SU-DHL-6 (cell line): ENCODE measurements around the gene NCOA6.
"Not testable (repeated sequence)": the region's sequence is repeated elsewhere in the genome, so short reads cannot be mapped to it uniquely, and the experiment has no call there.

Source experiments
- H2AFZ ChIP-seq: fragments of 200-600 bp; sonication (generic); 2 replicates; pipeline ENCODE4 v1.6.1; 2014; ENCODE audit warnings: low read depth, mild to moderate bottlenecking, moderate library complexity, mixed read lengths, antibody characterized with exemption, low read length; ENCODE audit not compliant: severe bottlenecking
- H3F3A ChIP-seq: fragments of 200-600 bp; shearing (Covaris generic); 2 replicates; pipeline ENCODE4 v1.6.0; 2016; ENCODE audit warnings: antibody characterized with exemption, mild to moderate bottlenecking; ENCODE audit not compliant: insufficient read depth
- H3K27ac ChIP-seq: fragments of 200-600 bp; sonication (generic); 2 replicates; pipeline ENCODE4 v1.5.1; 2016; ENCODE audit warnings: low read depth, mild to moderate bottlenecking, low read length, moderate library complexity, mixed read lengths
- H3K27me3 ChIP-seq: fragments of 200-600 bp; sonication (generic), shearing (Covaris generic); 2 replicates; pipeline ENCODE4 v1.6.0; 2014; ENCODE audit warnings: mild to moderate bottlenecking, low read length
- H3K36me3 ChIP-seq: fragments of 200-600 bp; sonication (generic); 2 replicates; pipeline ENCODE4 v1.6.1; 2014; ENCODE audit warnings: mild to moderate bottlenecking, low read length, mixed read lengths
- H3K4me2 ChIP-seq: fragments of 300-600, 200-600 bp; shearing (Covaris generic), sonication (generic); 2 replicates; pipeline ENCODE4 v1.6.0; 2014; ENCODE audit warnings: low read length, low read depth, mild to moderate bottlenecking; ENCODE audit not compliant: poor library complexity, severe bottlenecking
- H3K4me3 ChIP-seq: fragments of 200-600 bp; sonication (generic); 2 replicates; pipeline ENCODE4 v1.5.1; 2014; ENCODE audit warnings: antibody characterized with exemption, low read length, mild to moderate bottlenecking, mixed read lengths; ENCODE audit not compliant: insufficient read depth, poor library complexity, severe bottlenecking
- H3K79me2 ChIP-seq: fragments of 200-600 bp; sonication (generic); 2 replicates; pipeline ENCODE4 v1.6.1; 2014; ENCODE audit warnings: mild to moderate bottlenecking, low read length, moderate library complexity; ENCODE audit not compliant: insufficient read depth
- H3K9ac ChIP-seq: fragments of 200-600 bp; sonication (generic); 2 replicates; pipeline ENCODE4 v1.7.0; 2014; ENCODE audit warnings: mild to moderate bottlenecking, low read length
- H3K9me2 ChIP-seq: fragments of 200-600 bp; sonication (generic); replicated peaks from 2 replicates; pipeline ENCODE4 v1.6.1; 2014; ENCODE audit warnings: low read length; ENCODE audit not compliant: insufficient read depth
- H3K9me3 ChIP-seq: fragments of 200-600 bp; sonication (generic); 2 replicates; pipeline ENCODE4 v1.6.1; 2014; ENCODE audit warnings: low read length, mixed read lengths; ENCODE audit not compliant: insufficient read depth
- H4K20me1 ChIP-seq: fragments of 200-600 bp; sonication (generic); 2 replicates; pipeline ENCODE4 v1.6.1; 2014; ENCODE audit warnings: low read depth, mild to moderate bottlenecking, antibody characterized with exemption, low read length, moderate library complexity, mixed read lengths
- EZH2phosphoT487 ChIP-seq: fragments of 200-600 bp; sonication (generic), shearing (Covaris generic); conservative IDR thresholded peaks from 2 replicates; pipeline ENCODE4 v1.6.1; 2018; ENCODE audit warnings: mild to moderate bottlenecking, antibody characterized with exemption, low read length, moderate library complexity, mixed read lengths
- TF ChIP-seq, protein P1 (sequence below): fragments of 200-600 bp; sonication (generic); IDR thresholded peaks from one replicate; pipeline ENCODE4 v1.5.1; 2017; ENCODE audit warnings: antibody characterized with exemption, mild to moderate bottlenecking, low read length, moderate library complexity; ENCODE audit not compliant: insufficient read depth, poor library complexity, severe bottlenecking

Gene NCOA6

DNA sequence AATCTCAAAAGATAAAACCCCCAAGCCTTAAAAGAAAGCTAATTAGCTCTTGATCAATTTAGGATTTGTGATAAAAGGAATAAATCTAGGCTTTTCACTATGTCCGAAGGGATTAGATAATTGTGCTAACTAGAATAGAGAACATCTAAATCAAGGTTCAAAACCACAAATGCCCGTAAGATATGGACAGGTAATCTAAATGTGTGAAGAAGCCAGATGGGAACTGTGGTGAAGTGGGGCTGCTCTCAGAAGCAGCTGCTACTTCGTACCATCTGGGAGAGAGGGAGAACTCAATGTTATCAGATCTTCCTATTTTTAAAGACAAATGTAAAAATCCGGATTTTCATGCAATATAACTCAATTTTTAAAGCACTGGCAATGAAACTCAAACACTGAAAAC, 44.2 kb downstream of the NCOA6 start:
- H3K36me3 ChIP-seq: peaks cover 3% of the 10 kb centered on the region; the same call in 1 of the 2 replicates
- H3F3A ChIP-seq: peaks cover 6% of the 10 kb centered on the region; the same call in 1 of the 2 replicates
- no peaks in the 10 kb centered on the region for H3K9me3 ChIP-seq
- no peaks in the 10 kb centered on the region for H4K20me1 ChIP-seq
- H2AFZ ChIP-seq: no peak overlapping the region
- no peaks in the 10 kb centered on the region for H3K9me2 ChIP-seq
- H3K79me2 ChIP-seq: no peaks in the 10 kb centered on the region
- no peak for TF ChIP-seq EZH2phosphoT487
- TF ChIP-seq, protein P1, sequence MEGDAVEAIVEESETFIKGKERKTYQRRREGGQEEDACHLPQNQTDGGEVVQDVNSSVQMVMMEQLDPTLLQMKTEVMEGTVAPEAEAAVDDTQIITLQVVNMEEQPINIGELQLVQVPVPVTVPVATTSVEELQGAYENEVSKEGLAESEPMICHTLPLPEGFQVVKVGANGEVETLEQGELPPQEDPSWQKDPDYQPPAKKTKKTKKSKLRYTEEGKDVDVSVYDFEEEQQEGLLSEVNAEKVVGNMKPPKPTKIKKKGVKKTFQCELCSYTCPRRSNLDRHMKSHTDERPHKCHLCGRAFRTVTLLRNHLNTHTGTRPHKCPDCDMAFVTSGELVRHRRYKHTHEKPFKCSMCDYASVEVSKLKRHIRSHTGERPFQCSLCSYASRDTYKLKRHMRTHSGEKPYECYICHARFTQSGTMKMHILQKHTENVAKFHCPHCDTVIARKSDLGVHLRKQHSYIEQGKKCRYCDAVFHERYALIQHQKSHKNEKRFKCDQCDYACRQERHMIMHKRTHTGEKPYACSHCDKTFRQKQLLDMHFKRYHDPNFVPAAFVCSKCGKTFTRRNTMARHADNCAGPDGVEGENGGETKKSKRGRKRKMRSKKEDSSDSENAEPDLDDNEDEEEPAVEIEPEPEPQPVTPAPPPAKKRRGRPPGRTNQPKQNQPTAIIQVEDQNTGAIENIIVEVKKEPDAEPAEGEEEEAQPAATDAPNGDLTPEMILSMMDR: no peak
- H3K9ac ChIP-seq: no peak overlapping the region
- no peak overlapping the region for H3K27ac ChIP-seq
- no peak overlapping the region for H3K4me2 ChIP-seq
- H3K27me3 ChIP-seq: no peaks in the 10 kb centered on the region
- no peak overlapping the region for H3K4me3 ChIP-seq

DNA sequence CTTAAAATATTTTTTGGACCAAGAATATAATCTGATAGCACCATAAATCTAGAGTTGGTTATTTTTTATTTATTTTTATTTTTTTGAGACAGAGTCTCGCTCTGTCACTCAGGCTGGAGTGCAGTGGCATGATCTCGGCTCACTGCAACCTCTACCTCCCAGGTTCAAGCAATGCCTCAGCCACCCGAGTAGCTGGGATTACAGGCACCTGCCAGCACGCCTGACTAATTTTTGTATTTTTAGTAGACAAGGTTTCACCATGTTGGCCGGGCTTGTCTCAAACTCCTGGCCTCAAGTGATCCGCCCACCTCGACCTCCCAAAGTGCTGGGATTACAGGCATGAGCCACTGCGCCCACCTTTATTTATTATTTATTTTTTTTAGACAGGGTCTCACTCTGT, 45.2 kb downstream of the NCOA6 start:
- not testable (repeated sequence) for H3K4me3 ChIP-seq, H3K79me2 ChIP-seq, H3K9me2 ChIP-seq, H3K36me3 ChIP-seq, H3K9me3 ChIP-seq, H3K27ac ChIP-seq, H3F3A ChIP-seq, H3K4me2 ChIP-seq, H3K9ac ChIP-seq, H2AFZ ChIP-seq, H4K20me1 ChIP-seq, H3K27me3 ChIP-seq

DNA sequence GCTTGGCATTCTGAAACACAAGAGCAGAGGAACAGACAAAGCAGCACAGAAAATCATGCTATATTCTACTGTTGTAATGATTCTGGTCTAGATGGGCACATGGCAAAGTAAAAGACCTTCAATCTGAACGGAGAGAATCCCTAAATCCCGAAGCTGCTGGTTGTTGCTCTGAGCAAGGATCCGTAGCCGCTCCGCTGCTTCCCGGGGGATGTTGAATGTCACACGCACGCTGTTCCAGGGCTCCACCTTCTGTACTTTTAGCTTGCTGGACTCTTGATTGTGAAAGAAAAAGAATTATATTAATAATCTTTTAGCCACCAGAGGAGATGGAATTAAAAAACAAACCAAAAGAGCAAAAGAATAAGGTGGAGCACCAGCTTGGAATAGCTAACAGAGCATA, 49.3 kb downstream of the NCOA6 start:
- no peaks in the 10 kb centered on the region for H4K20me1 ChIP-seq
- H2AFZ ChIP-seq: no peak overlapping the region
- 0 out of 2 replicates have a peak, but pooled peaks cover 4% of the 10 kb centered on the region for H3K36me3 ChIP-seq
- no peak overlapping the region for H3K4me3 ChIP-seq
- no peaks in the 10 kb centered on the region for H3K27me3 ChIP-seq
- peaks cover 6% of the 10 kb centered on the region; the same call in 1 of the 2 replicates for H3F3A ChIP-seq
- H3K4me2 ChIP-seq: no peak overlapping the region
- TF ChIP-seq, protein P1: no peak
- no peak for TF ChIP-seq EZH2phosphoT487
- H3K9me3 ChIP-seq: no peaks in the 10 kb centered on the region
- H3K79me2 ChIP-seq: no peaks in the 10 kb centered on the region
- H3K9me2 ChIP-seq: no peaks in the 10 kb centered on the region
- no peak overlapping the region for H3K9ac ChIP-seq
- no peak overlapping the region for H3K27ac ChIP-seq

DNA sequence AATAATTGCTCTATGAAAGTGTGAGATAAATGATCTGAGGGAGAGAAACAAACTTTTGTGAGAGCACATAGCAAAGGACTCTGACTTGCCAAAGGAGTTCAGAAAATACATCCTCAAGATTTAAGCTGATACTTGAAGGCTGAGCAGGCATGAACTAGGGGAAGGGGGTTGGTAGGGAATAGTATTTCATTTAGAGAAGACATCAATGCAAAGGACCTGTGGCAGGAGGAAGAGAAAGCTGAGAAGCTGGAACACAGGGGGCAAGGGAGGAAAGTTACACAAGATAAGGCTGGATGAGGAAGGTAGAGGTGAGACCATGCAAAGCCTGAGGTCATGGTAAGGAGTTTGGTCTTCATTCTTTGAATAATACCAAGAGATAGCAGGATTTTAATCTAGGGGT, 50.6 kb downstream of the NCOA6 start:
- Histone ChIP-seq H3K4me2 (no peak overlapping the region), H3K9ac (no peak overlapping the region), H3K27me3 (no peaks in the 10 kb centered on the region), H3K9me3 (no peaks in the 10 kb centered on the region), H3K36me3 (0 out of 2 replicates have a peak, but pooled peaks cover 4% of the 10 kb centered on the region), H3K9me2 (no peaks in the 10 kb centered on the region), H3F3A (0 out of 2 replicates have a peak, but pooled peaks cover 2% of the 10 kb centered on the region), H3K79me2 (no peaks in the 10 kb centered on the region), H2AFZ (no peak overlapping the region), H4K20me1 (no peaks in the 10 kb centered on the region), H3K4me3 (no peak overlapping the region), H3K27ac (no peak overlapping the region)
- no peak for TF ChIP-seq EZH2phosphoT487
- TF ChIP-seq, protein P1: no peak
